Activated CD4-positive, alpha-beta T cell treated with anti-CD3 and anti-CD28 coated beads, Interleukin-2, amount 10 ng/mL, durations not matched to agents 7 days and 5 days (primary cell): ENCODE measurements around the gene TIMM50. TPM values are rescaled to one million over a fixed set of nuclear protein-coding genes. Genes with fewer than 3 reads are reported as not detected.

Experiments used
- CTCF ChIA-PET: fragments of 350-600 bp; sonication (Branson Sonifier 250); formaldehyde crosslinking; loops from one replicate; lab custom pipeline; 2021; ENCODE audit warnings: antibody characterized with exemption; lab: Charles Lee
- POLR2A ChIA-PET: fragments of 350-600 bp; sonication (Branson Sonifier 250); formaldehyde crosslinking; loops from one replicate; lab custom pipeline; 2021; ENCODE audit warnings: antibody characterized with exemption; lab: Charles Lee
- DNase-seq: peaks from one replicate; pipeline ENCODE4 v3.0.0-alpha.2; 2020
- H3K27ac Mint-ChIP-seq: one replicate; pipeline ENCODE4 v1.8.0; 2021; ENCODE audit warnings: mild to moderate bottlenecking, moderate library complexity, mixed read lengths
- H3K27me3 Mint-ChIP-seq: one replicate; pipeline ENCODE4 v1.8.0; 2021; ENCODE audit warnings: mixed read lengths
- H3K36me3 Mint-ChIP-seq: one replicate; pipeline ENCODE4 v1.8.0; 2021; ENCODE audit warnings: low read depth, mixed read lengths
- H3K4me1 Mint-ChIP-seq: one replicate; pipeline ENCODE4 v1.8.0; 2021; ENCODE audit warnings: mixed read lengths
- H3K4me3 Mint-ChIP-seq: one replicate; pipeline ENCODE4 v1.8.0; 2021; ENCODE audit warnings: mild to moderate bottlenecking, moderate library complexity, mixed read lengths
- H3K9me3 Mint-ChIP-seq: one replicate; pipeline ENCODE4 v1.8.0; 2021; ENCODE audit warnings: mixed read lengths
- total RNA-seq, 2 experiments: library from RNA; stranded (reverse); gene quantifications; one replicate each; pipeline ENCODE4 v1.2.3, GENCODE V29; 2021

The TIMM50 gene
- 10 to 100 TPM; 45.7 to 56.8 TPM for total RNA-seq

- Mint-ChIP-seq H3K4me3 (peak within 1 kb of the TSS; percentile 83), H3K4me1 (peaks cover 37% of the 10 kb centered on the region), H3K9me3 (no peaks in the 10 kb centered on the region), H3K27me3 (no peaks in the 10 kb centered on the region), H3K27ac (peak within 1 kb of the TSS; percentile 95), H3K36me3 (peaks cover 14% of the 10 kb centered on the region)
- ChIA-PET POLR2A (interaction anchor here (0.7 kb wide), 1 partner anchor 53 kb away, joined by 3 read pairs; no protein-coding TSS in a partner anchor), CTCF (interaction anchor here (0.7 to 1.4 kb wide), 4 partner anchors 17 to 283 kb away, joined by 3 to 4 read pairs (median 4); partner anchors contain the start of gene RPS16)
- peak; percentile 98 for DNase-seq
Measured at GRCh38 chr19:39480337-39481228, at the start of gene TIMM50. TSS of gene TIMM50 (plus strand) at chr19:39480838. CDS start at chr19:39480854, 16 bp downstream.

DNA sequence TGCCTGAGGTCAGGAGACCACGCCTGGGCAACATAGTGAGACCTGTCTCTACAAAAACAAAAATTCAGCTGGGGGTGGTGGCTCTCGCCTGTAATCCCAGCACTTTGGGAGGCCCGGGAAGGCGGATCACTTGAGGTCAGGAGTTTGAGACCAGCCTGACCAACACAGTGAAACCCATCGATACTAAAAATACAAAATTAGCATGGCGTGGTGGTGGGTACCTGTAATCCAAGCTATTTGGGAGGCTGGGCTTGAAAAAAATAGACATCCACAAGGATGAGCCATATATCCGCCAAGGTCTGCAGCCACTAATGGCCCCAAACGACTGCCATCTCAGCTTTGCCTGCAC, 48.0 kb upstream of the TIMM50 start:
- CTCF ChIA-PET, result interaction anchor here (1.6 to 2.9 kb wide), 2 partner anchors 21 to 35 kb away, joined by 6 to 16 read pairs; partner anchors contain the start of gene PLEKHG2
- Mint-ChIP-seq H3K4me3 (no peak overlapping the region), H3K27me3 (peaks cover 3% of the 10 kb centered on the region), H3K4me1 (peaks cover 51% of the 10 kb centered on the region), H3K27ac (no peak overlapping the region), H3K36me3 (peaks cover 31% of the 10 kb centered on the region), H3K9me3 (no peaks in the 10 kb centered on the region)
- no peak for DNase-seq
- POLR2A ChIA-PET, result no interaction called here

DNA sequence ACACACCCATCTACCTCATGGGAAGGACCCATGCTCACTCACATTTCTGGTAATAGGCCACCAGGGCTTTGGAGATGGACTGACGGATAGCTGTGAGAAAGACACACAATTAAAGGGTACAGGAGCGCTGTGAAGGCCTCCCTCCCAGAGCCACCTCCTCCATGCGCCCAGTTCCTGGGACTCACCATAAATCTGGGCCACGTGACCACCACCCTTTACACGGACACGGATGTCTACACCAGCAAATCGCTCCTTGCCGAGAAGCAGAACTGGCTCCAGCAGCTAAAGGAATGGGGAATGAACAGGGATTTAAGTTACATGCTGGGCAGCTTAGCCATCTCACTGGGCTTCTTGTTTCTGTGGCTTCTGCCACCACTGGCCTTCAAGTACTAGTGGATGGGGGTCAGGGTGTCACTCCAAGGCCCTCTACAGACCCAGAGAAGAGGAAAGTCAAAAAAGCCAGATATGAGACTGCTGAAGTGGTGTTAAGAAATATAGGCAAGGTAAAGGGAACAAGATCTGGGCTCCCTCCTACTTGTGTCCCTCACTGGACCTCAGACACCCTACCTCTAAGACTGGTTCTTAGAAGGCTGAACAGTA, 47.1 kb upstream of the TIMM50 start:
- POLR2A ChIA-PET, result no interaction called here

GRCh38 chr19:39434123-39435076, 46.2 kb upstream of the TIMM50 start:
- H3K4me1 Mint-ChIP-seq, result peaks cover 51% of the 10 kb centered on the region
- H3K36me3 Mint-ChIP-seq, result peaks cover 31% of the 10 kb centered on the region
- DNase-seq, result no peak
- H3K4me3 Mint-ChIP-seq, result peak overlapping the region; percentile 98
- CTCF ChIA-PET, result interaction anchor here (0.8 to 2.9 kb wide), 5 partner anchors 22 to 92 kb away, joined by 3 to 16 read pairs (median 5); partner anchors contain the start of genes PLEKHG2 and SAMD4B
- peaks cover 3% of the 10 kb centered on the region for H3K27me3 Mint-ChIP-seq
- POLR2A ChIA-PET, result interaction anchor here (1.4 kb wide), 1 partner anchor 105 kb away, joined by 4 read pairs; no protein-coding TSS in a partner anchor
- H3K9me3 Mint-ChIP-seq, result no peaks in the 10 kb centered on the region
- peak overlapping the region; percentile 97 for H3K27ac Mint-ChIP-seq

More for the DNA sequence above, 47.1 kb upstream of the TIMM50 start:
- H3K4me1 Mint-ChIP-seq, result peaks cover 51% of the 10 kb centered on the region
- no peaks in the 10 kb centered on the region for H3K9me3 Mint-ChIP-seq
- no peak for DNase-seq
- no peak overlapping the region for H3K27ac Mint-ChIP-seq
- CTCF ChIA-PET, result interaction anchor here (0.8 to 2.9 kb wide), 2 partner anchors 22 to 36 kb away, joined by 3 to 16 read pairs; no protein-coding TSS in a partner anchor
- H3K27me3 Mint-ChIP-seq, result peaks cover 3% of the 10 kb centered on the region
- H3K36me3 Mint-ChIP-seq, result peaks cover 31% of the 10 kb centered on the region
- H3K4me3 Mint-ChIP-seq, result peak overlapping the region; percentile 98

GRCh38 chr19:39435499-39436349, 44.9 kb upstream of the TIMM50 start, which contains the start of gene RPS16:
TSS of gene RPS16 (minus strand) at chr19:39435949. CDS start at chr19:39435895, 54 bp downstream.
- Mint-ChIP-seq H3K4me1 (peaks cover 55% of the 10 kb centered on the region), H3K27ac (peak within 1 kb of the TSS; percentile 97), H3K9me3 (no peaks in the 10 kb centered on the region), H3K36me3 (peaks cover 31% of the 10 kb centered on the region), H3K4me3 (peak within 1 kb of the TSS; percentile 98), H3K27me3 (peaks cover 3% of the 10 kb centered on the region)
- ChIA-PET CTCF (interaction anchor here (0.6 to 1.7 kb wide), 10 partner anchors 9 to 398 kb away, joined by 3 to 18 read pairs (median 3); partner anchors contain the start of genes DYRK1B, PLEKHG2, SAMD4B and SUPT5H), POLR2A (interaction anchor here (0.6 to 1.4 kb wide), 15 partner anchors 8 to 849 kb away, joined by 3 to 10 read pairs (median 3); partner anchors contain the start of genes MED29, PAF1, PLEKHG2 and SAMD4B)
- peak; percentile 99 for DNase-seq

GRCh38 chr19:39436350-39436716, 44.3 kb upstream of the TIMM50 start:
- ChIA-PET POLR2A (interaction anchor here (0.6 to 1.4 kb wide), 13 partner anchors 8 to 689 kb away, joined by 3 to 10 read pairs (median 3); partner anchors contain the start of genes MED29, PAF1, PLEKHG2 and SAMD4B), CTCF (interaction anchor here (0.6 to 1.7 kb wide), 9 partner anchors 9 to 397 kb away, joined by 3 to 18 read pairs (median 3); partner anchors contain the start of genes DYRK1B, PLEKHG2, SUPT5H and TIMM50)
- DNase-seq, result no peak
- Mint-ChIP-seq H3K27ac (peak overlapping the region; percentile 97), H3K4me3 (peak overlapping the region; percentile 98), H3K4me1 (peaks cover 52% of the 10 kb centered on the region), H3K36me3 (peaks cover 29% of the 10 kb centered on the region), H3K9me3 (no peaks in the 10 kb centered on the region), H3K27me3 (peaks cover 3% of the 10 kb centered on the region)

DNA sequence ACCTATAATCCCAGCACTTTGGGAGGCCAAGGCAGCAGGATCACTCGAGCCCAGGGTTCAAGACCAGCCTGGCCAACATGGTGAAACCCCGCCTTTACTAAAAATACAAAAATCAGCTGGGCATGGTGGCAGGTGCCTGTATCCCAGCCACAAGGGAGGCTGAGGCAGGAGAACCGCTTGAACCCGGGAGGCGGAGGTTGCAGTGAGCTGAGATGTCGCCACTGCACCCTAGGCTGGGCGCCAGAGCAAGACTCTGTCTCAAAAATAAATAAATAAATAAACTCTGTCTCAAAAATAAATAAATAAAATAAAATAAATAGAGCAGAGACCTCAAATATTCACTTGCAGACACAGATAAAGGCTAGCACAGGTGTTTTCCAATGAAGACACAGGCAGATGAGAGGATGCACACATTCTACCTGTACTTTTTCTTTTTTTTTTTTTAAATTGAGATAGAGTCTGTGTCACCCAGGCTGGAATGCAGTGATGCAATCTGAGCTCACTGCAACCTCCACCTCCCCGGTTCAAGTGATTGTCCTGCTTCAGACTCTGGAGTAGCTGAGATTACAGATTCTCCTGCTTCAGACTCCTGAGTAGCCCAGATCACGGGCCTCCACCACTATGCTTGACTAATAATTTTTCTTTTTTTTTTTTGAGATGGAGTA, 42.2 kb upstream of the TIMM50 start:
- Mint-ChIP-seq H3K4me1 (peaks cover 43% of the 10 kb centered on the region), H3K27ac (no peak overlapping the region)
- no peak for DNase-seq

GRCh38 chr19:39444598-39445195, 35.9 kb upstream of the TIMM50 start:
- ChIA-PET POLR2A (interaction anchor here (0.6 to 2.1 kb wide), 2 partner anchors 9 to 16 kb away, joined by 5 to 8 read pairs; partner anchors contain the start of gene RPS16), CTCF (interaction anchor here (0.7 to 2.3 kb wide), 5 partner anchors 9 to 47 kb away, joined by 3 to 10 read pairs (median 4); partner anchors contain the start of gene RPS16)
- peaks cover 56% of the 10 kb centered on the region for H3K4me1 Mint-ChIP-seq
- H3K27me3 Mint-ChIP-seq, result no peaks in the 10 kb centered on the region
- no peaks in the 10 kb centered on the region for H3K9me3 Mint-ChIP-seq
- no peak for DNase-seq
- H3K36me3 Mint-ChIP-seq, result peaks cover 34% of the 10 kb centered on the region
- H3K27ac Mint-ChIP-seq, result peak overlapping the region; percentile 97
- peak overlapping the region; percentile 92 for H3K4me3 Mint-ChIP-seq

More for the DNA sequence above, 42.2 kb upstream of the TIMM50 start:
- Mint-ChIP-seq H3K4me3 (no peak overlapping the region), H3K9me3 (no peaks in the 10 kb centered on the region), H3K27me3 (peaks cover 3% of the 10 kb centered on the region), H3K36me3 (peaks cover 19% of the 10 kb centered on the region)
- ChIA-PET CTCF (interaction anchor here (0.7 kb wide), 1 partner anchor 15 kb away, joined by 3 read pairs; no protein-coding TSS in a partner anchor), POLR2A (no interaction called here)

DNA sequence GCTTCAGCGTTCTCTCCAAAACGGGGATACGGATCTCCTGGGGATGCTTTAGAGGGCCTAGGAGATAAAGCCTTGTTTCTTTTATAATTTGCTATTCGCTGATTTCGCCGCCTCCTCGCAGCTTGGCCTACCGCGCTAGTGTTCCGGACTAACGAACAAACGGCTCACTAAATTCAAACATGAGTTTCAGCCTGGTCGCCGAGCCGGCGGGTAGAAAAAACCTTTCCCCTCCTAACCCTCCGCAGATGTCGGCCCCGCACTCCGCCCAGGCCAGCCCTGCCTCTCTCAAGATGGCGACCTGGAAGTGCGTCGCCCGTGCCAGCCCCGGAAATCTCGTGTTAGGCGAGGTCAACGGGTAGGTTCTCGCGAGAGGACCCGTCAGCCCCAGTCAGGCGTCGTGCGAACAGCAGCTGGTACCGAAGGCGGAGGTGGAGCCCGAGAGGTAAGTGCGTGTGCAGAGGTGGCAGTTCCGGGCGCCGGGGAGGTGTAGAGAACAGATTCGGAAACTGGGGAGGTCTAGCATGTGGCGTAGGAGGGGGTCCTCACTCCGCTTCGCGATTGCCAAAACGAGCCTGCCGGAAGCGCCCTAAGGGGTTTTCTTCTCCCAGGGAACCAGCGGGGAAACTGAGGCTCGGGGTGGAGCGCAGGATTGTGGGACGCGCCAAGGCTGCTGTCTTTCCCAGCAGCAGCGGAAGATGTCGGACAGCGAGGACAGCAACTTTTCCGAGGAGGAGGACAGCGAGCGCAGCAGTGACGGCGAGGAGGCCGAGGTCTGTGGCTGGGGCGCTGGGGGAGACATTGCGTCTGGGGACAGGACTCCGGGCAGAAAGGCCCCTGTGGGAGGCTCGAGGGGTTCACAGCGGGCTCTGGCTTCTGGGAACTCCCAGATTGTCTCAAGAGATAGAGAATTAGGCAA, 35.2 kb upstream of the TIMM50 start, which contains the start of gene SUPT5H:
TSS of gene SUPT5H (plus strand) at position 387 of the 916 bp plus-strand sequence. CDS start at position 696, 309 bp downstream.
- Mint-ChIP-seq H3K27me3 (no peaks in the 10 kb centered on the region), H3K27ac (peak within 1 kb of the TSS; percentile 97), H3K4me1 (peaks cover 55% of the 10 kb centered on the region), H3K36me3 (peaks cover 34% of the 10 kb centered on the region), H3K9me3 (no peaks in the 10 kb centered on the region), H3K4me3 (peak within 1 kb of the TSS; percentile 92)
- CTCF ChIA-PET, result interaction anchor here (0.7 to 2.3 kb wide), 5 partner anchors 9 to 47 kb away, joined by 3 to 10 read pairs (median 4); partner anchors contain the start of gene RPS16
- peak; percentile 99 for DNase-seq
- POLR2A ChIA-PET, result interaction anchor here (0.6 to 2.1 kb wide), 2 partner anchors 10 to 17 kb away, joined by 5 to 8 read pairs; partner anchors contain the start of gene RPS16
